Measurements from ENCODE around the gene GPR107. TPM values are rescaled to one million over a fixed set of nuclear protein-coding genes. Genes with fewer than 3 reads are reported as not detected.
"Not testable (repeated sequence)": the region's sequence is repeated elsewhere in the genome, so short reads cannot be mapped to it uniquely, and the experiment has no call there.

The GPR107 gene
- total RNA-seq, 1 donor from 2014 or later, result 43.8 TPM

DNA sequence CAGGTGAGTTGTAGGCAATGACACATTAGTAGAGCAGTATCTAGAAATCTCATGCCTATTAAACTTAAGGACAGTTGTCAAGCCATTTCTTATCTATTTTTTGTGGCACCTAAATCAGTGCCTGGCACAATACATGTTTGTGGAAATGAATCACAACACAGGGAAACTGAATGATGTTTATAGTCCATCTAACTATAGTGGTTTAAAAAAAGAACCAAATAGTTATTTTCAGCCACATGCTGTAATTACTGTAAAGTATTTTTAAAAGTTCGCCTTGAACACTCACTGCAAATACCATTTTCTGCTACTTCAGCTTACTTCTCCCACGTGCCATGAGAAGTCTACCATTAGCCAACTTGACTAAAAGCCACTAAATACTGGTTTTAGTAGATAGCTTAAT lies 32.6 kb upstream of the GPR107 start:
- Mint-ChIP-seq H3K4me1 (peaks cover 7% of the 10 kb centered on the region), H3K36me3 (ENCODE audit: low read depth) (peaks cover 7% of the 10 kb centered on the region), H3K27me3 (ENCODE audit: low read depth) (no peaks in the 10 kb centered on the region), H3K4me3 (no peak overlapping the region), H3K9me3 (peaks cover 3% of the 10 kb centered on the region), H3K27ac (ENCODE audit: unreplicated experiment) (no peak overlapping the region)
- TF ChIP-seq, protein P1, sequence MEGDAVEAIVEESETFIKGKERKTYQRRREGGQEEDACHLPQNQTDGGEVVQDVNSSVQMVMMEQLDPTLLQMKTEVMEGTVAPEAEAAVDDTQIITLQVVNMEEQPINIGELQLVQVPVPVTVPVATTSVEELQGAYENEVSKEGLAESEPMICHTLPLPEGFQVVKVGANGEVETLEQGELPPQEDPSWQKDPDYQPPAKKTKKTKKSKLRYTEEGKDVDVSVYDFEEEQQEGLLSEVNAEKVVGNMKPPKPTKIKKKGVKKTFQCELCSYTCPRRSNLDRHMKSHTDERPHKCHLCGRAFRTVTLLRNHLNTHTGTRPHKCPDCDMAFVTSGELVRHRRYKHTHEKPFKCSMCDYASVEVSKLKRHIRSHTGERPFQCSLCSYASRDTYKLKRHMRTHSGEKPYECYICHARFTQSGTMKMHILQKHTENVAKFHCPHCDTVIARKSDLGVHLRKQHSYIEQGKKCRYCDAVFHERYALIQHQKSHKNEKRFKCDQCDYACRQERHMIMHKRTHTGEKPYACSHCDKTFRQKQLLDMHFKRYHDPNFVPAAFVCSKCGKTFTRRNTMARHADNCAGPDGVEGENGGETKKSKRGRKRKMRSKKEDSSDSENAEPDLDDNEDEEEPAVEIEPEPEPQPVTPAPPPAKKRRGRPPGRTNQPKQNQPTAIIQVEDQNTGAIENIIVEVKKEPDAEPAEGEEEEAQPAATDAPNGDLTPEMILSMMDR (conservative IDR thresholded peaks at IDR 0.05), result no peak
- no peak for DNase-seq (ENCODE audit: low read depth, low spot score)

- H3K27me3 Mint-ChIP-seq (ENCODE audit: low read depth); H3K4me1 Mint-ChIP-seq; H3K9me3 Mint-ChIP-seq: not testable (repeated sequence)
These were observed 31.9 kb upstream of the GPR107 start for GRCh38 chr9:130021842-130022241.

DNA sequence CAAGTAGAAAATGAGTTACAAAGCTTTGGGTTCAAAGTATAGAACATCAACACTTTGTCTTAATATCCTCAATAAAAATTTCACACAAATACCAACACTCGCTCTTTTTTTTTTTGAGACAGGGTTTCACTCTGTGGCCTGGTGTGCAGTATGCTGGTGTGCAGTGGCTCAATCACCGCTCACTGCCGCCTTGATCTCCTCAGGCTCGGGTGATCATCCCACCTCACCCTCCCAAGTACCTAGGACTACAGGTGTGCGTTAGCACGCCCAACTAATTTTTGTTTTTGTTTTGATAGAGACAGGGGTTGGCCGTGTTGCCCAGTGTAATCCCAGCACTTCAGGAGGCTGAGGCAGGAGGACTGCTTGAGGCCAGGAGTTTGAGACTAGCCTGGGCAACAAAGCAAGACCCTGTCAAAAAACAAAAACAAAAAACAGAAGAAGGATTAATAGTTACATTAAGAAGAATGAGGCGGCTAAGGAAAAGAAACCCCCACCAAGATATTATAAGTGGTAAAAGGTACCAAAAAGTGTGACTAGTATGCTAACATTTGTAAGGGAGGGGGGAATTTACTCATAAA lies 31.1 kb upstream of the GPR107 start:
- H3K27ac Mint-ChIP-seq (ENCODE audit: unreplicated experiment), result no peak overlapping the region
- H3K36me3 Mint-ChIP-seq (ENCODE audit: low read depth), result peaks cover 3% of the 10 kb centered on the region
- TF ChIP-seq, protein P1 (conservative IDR thresholded peaks at IDR 0.05), result no peak
- no peaks in the 10 kb centered on the region for H3K9me3 Mint-ChIP-seq
- no peaks in the 10 kb centered on the region for H3K27me3 Mint-ChIP-seq (ENCODE audit: low read depth)
- DNase-seq (ENCODE audit: low read depth, low spot score), result no peak
- H3K4me1 Mint-ChIP-seq, result peaks cover 4% of the 10 kb centered on the region
- H3K4me3 Mint-ChIP-seq, result no peak overlapping the region

More at GRCh38 chr9:130021842-130022241, 31.9 kb upstream of the GPR107 start:
- not testable (repeated sequence) for H3K36me3 Mint-ChIP-seq (ENCODE audit: low read depth); DNase-seq (ENCODE audit: low read depth, low spot score); H3K27ac Mint-ChIP-seq (ENCODE audit: unreplicated experiment); H3K4me3 Mint-ChIP-seq

DNA sequence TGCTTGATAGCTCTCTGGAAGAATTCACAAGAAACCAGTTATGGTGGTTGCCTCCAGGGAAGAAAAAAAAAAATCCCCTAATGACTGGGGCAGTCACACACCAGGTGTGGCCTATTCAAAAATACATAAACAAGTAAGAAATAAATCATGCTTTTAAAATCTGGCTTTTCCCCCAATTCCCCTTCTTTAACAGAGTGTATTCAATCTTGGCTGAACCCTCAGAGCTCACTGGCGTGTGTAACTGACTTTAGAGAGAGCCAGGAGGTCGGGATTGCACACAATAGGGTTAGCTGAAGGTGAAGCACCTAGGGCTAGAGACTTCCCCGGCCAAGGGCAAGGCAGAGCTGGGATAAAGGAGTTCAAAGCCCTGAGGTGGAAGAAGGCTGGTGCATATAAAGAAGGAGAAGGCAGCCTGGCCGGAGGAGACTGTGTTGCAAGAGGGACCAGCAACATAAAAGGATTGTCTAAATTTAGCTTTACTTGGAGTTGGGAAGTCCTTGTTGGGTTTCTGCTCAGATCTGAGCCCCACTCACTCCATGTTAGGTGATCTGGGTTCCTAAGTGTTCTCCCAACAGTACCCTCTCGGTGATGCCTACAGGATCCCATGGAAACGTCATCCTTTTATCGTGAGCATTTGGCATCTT lies 30.4 kb upstream of the GPR107 start:
- no peak overlapping the region for H3K4me3 Mint-ChIP-seq
- DNase-seq (ENCODE audit: low read depth, low spot score), result no peak
- no peaks in the 10 kb centered on the region for H3K27me3 Mint-ChIP-seq (ENCODE audit: low read depth)
- peaks cover 4% of the 10 kb centered on the region for H3K4me1 Mint-ChIP-seq
- TF ChIP-seq, protein P1 (conservative IDR thresholded peaks at IDR 0.05), result no peak
- no peaks in the 10 kb centered on the region for H3K9me3 Mint-ChIP-seq
- peak overlapping the region; percentile 31 for H3K27ac Mint-ChIP-seq (ENCODE audit: unreplicated experiment)
- peaks cover 3% of the 10 kb centered on the region for H3K36me3 Mint-ChIP-seq (ENCODE audit: low read depth)

- Mint-ChIP-seq H3K4me1 (peaks cover 8% of the 10 kb centered on the region), H3K27ac (ENCODE audit: unreplicated experiment) (no peak overlapping the region), H3K27me3 (ENCODE audit: low read depth) (no peaks in the 10 kb centered on the region), H3K4me3 (no peak overlapping the region), H3K9me3 (no peaks in the 10 kb centered on the region), H3K36me3 (ENCODE audit: low read depth) (peaks cover 3% of the 10 kb centered on the region)
- TF ChIP-seq, protein P1 (conservative IDR thresholded peaks at IDR 0.05), result no peak
- DNase-seq (ENCODE audit: low read depth, low spot score), result no peak
These were observed 29.6 kb upstream of the GPR107 start for GRCh38 chr9:130023994-130024596.

DNA sequence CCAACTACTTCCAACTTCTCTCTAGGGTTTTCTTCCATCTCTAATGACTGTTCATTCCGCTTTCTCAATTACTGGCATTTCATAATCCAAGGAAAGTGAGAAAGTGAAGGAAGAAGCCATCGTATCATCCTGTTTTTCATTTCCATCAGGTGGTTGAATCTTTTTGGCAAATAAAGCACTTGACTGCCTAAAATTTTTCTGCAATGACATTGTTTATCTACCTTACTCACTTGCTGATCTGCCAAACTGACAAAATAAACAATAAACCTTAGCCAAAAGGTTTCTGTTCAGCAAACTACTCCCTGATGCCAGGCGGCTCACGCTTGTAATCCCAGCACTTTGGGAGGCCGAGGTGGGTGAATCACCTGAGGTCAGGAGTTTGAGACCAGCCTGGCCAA lies 29.1 kb upstream of the GPR107 start:
- no peaks in the 10 kb centered on the region for H3K9me3 Mint-ChIP-seq
- no peak overlapping the region for H3K27ac Mint-ChIP-seq (ENCODE audit: unreplicated experiment)
- peaks cover 8% of the 10 kb centered on the region for H3K4me1 Mint-ChIP-seq
- H3K4me3 Mint-ChIP-seq, result no peak overlapping the region
- no peaks in the 10 kb centered on the region for H3K27me3 Mint-ChIP-seq (ENCODE audit: low read depth)
- DNase-seq (ENCODE audit: low read depth, low spot score), result no peak
- H3K36me3 Mint-ChIP-seq (ENCODE audit: low read depth), result no peaks in the 10 kb centered on the region
- TF ChIP-seq, protein P1 (conservative IDR thresholded peaks at IDR 0.05), result no peak
